ENCODE results near the gene YWHAQ.
A peak's percentile ranks its signal among the peaks of the same experiment; 100 is the strongest.

Gene YWHAQ

GRCh38 chr2:9637330-9637729 lies 6.5 kb upstream of the YWHAQ start:
- Mint-ChIP-seq H3K27me3 (ENCODE audit: low read depth, poor library complexity) (peaks cover 15% of the 10 kb centered on the region), H3K4me1 (peaks cover 51% of the 10 kb centered on the region), H3K36me3 (ENCODE audit: low read depth) (no peaks in the 10 kb centered on the region), H3K4me3 (no peak overlapping the region), H3K9me3 (no peaks in the 10 kb centered on the region), H3K27ac (no peak overlapping the region)
- DNase-seq: no peak
- TF ChIP-seq, protein P1, sequence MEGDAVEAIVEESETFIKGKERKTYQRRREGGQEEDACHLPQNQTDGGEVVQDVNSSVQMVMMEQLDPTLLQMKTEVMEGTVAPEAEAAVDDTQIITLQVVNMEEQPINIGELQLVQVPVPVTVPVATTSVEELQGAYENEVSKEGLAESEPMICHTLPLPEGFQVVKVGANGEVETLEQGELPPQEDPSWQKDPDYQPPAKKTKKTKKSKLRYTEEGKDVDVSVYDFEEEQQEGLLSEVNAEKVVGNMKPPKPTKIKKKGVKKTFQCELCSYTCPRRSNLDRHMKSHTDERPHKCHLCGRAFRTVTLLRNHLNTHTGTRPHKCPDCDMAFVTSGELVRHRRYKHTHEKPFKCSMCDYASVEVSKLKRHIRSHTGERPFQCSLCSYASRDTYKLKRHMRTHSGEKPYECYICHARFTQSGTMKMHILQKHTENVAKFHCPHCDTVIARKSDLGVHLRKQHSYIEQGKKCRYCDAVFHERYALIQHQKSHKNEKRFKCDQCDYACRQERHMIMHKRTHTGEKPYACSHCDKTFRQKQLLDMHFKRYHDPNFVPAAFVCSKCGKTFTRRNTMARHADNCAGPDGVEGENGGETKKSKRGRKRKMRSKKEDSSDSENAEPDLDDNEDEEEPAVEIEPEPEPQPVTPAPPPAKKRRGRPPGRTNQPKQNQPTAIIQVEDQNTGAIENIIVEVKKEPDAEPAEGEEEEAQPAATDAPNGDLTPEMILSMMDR (IDR thresholded peaks at IDR 0.05): no peak

- H3K27ac Mint-ChIP-seq: no peak overlapping the region
- no peak overlapping the region for H3K4me3 Mint-ChIP-seq
- TF ChIP-seq, protein P1 (IDR thresholded peaks at IDR 0.05): no peak
- H3K36me3 Mint-ChIP-seq (ENCODE audit: low read depth): peaks cover 9% of the 10 kb centered on the region
- DNase-seq: no peak
- H3K27me3 Mint-ChIP-seq (ENCODE audit: low read depth, poor library complexity): peaks cover 8% of the 10 kb centered on the region
- peaks cover 55% of the 10 kb centered on the region for H3K4me1 Mint-ChIP-seq
- no peaks in the 10 kb centered on the region for H3K9me3 Mint-ChIP-seq
Measured at GRCh38 chr2:9634133-9634532, 3.3 kb upstream of the YWHAQ start.

- no peaks in the 10 kb centered on the region for H3K9me3 Mint-ChIP-seq
- H3K27ac Mint-ChIP-seq: peak overlapping the region; percentile 58
- peak overlapping the region; percentile 85 for H3K4me3 Mint-ChIP-seq
- peaks cover 29% of the 10 kb centered on the region for H3K36me3 Mint-ChIP-seq (ENCODE audit: low read depth)
- peaks cover 58% of the 10 kb centered on the region for H3K4me1 Mint-ChIP-seq
- H3K27me3 Mint-ChIP-seq (ENCODE audit: low read depth, poor library complexity): peaks cover 6% of the 10 kb centered on the region
- DNase-seq: peak; percentile 29
- TF ChIP-seq, protein P1 (IDR thresholded peaks at IDR 0.05): no peak
Measured at GRCh38 chr2:9631878-9632700, 1.3 kb upstream of the YWHAQ start.

GRCh38 chr2:9631553-9631819 lies 689 bp upstream of the YWHAQ start:
- no peak for DNase-seq
- peaks cover 64% of the 10 kb centered on the region for H3K4me1 Mint-ChIP-seq
- H3K27ac Mint-ChIP-seq: no peak overlapping the region
- H3K9me3 Mint-ChIP-seq: no peaks in the 10 kb centered on the region
- TF ChIP-seq, protein P1 (IDR thresholded peaks at IDR 0.05): no peak
- peaks cover 35% of the 10 kb centered on the region for H3K36me3 Mint-ChIP-seq (ENCODE audit: low read depth)
- peak overlapping the region; percentile 85 for H3K4me3 Mint-ChIP-seq
- H3K27me3 Mint-ChIP-seq (ENCODE audit: low read depth, poor library complexity): peaks cover 3% of the 10 kb centered on the region

DNA sequence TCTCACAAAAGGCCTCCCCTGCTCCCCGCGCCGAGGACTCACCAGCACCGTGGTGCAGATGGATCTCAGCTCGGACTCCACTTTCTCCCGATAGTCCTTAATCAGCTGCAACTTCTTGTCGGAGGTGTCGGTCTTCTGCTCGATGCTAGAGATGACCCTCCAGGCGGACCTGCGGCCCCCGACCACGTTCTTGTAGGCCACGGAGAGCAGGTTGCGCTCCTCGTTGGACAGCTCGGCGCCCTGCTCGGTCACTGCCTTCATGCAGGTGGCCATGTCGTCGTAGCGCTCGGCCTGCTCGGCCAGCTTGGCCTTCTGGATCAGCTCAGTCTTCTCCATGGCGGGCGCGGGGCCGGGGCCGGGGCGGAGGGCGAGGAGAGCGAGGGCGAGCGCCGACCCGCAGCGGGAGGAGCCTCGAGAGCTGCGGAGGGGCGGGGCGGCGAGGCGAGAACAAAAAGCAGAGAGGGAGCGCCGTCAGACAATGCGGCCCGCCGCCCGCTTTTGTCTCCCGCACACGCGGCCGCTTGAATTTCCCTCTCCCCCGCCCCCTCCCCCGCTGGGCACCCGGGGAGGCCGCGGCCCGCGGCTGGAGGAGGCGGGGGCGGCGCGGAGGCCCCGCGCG lies 571 bp downstream of the YWHAQ start:
- H3K27me3 Mint-ChIP-seq (ENCODE audit: low read depth, poor library complexity): peaks cover 3% of the 10 kb centered on the region
- peak; percentile 83 for DNase-seq
- peak overlapping the region; percentile 99 for H3K4me3 Mint-ChIP-seq
- H3K36me3 Mint-ChIP-seq (ENCODE audit: low read depth): peaks cover 48% of the 10 kb centered on the region
- peak overlapping the region; percentile 98 for H3K27ac Mint-ChIP-seq
- peaks cover 76% of the 10 kb centered on the region for H3K4me1 Mint-ChIP-seq
- H3K9me3 Mint-ChIP-seq: no peaks in the 10 kb centered on the region
- TF ChIP-seq, protein P1 (IDR thresholded peaks at IDR 0.05): no peak
